ENCODE results near the gene CLEC20A. TPM values are rescaled to one million over a fixed set of nuclear protein-coding genes. Genes with fewer than 3 reads are reported as not detected.

The CLEC20A gene
- total and polyA plus RNA-seq, 2 donors (not counting 1 experiment from before 2014, with no cell fraction given): not detected

GRCh38 chr1:178438432-178438831 is 58.3 kb downstream of the CLEC20A start:
- Histone ChIP-seq H3K79me2 (ENCODE audit: control insufficient read depth, insufficient read depth, low read length) (no peaks in the 10 kb centered on the region), H3K4me3 (replicated peaks in 1 of 4; ENCODE audit: control extremely low read depth in 1 of 4, insufficient read depth in 1 of 4, low read depth in 3 of 4, low read length in 4 of 4) (no peak overlapping the region), H3K9me3 (ENCODE audit: control insufficient read depth, insufficient read depth, low read depth, low read length) (no peaks in the 10 kb centered on the region), H3K27ac (ENCODE audit: insufficient read depth, low read length) (no peak overlapping the region), H3K4me2 (ENCODE audit: extremely low read depth, insufficient read depth, low read length) (no peak overlapping the region), H3K27me3 (ENCODE audit: control insufficient read depth, insufficient read depth, low read length) (no peaks in the 10 kb centered on the region), H2AFZ (ENCODE audit: low read length) (no peak overlapping the region), H3K4me1 (ENCODE audit: control insufficient read depth, extremely low read depth, insufficient read depth, low read length) (no peaks in the 10 kb centered on the region), H3K36me3 (ENCODE audit: control insufficient read depth, insufficient read depth, low read length) (no peaks in the 10 kb centered on the region), H3K9ac (ENCODE audit: insufficient read depth, low read length) (no peak overlapping the region), H4K20me1 (ENCODE audit: control insufficient read depth, extremely low read depth, insufficient read depth, low read length) (no peaks in the 10 kb centered on the region)
- TF ChIP-seq CTCF (conservative IDR thresholded peaks at IDR 0.05 in 1 of 2, IDR thresholded peaks at IDR 0.05 in 1 of 2; ENCODE audit: low read depth in 1 of 2, low read length in 2 of 2): no peak
- no peak for TF ChIP-seq EZH2 (IDR thresholded peaks at IDR 0.05; ENCODE audit: low read length, missing control alignments)
- peak; percentile 2 to 11 for DNase-seq (ENCODE audit: low read depth in 2 of 2)

GRCh38 chr1:178436899-178437298 is 59.9 kb downstream of the CLEC20A start:
- H3K36me3 ChIP-seq (ENCODE audit: control insufficient read depth, insufficient read depth, low read length): no peaks in the 10 kb centered on the region
- no peaks in the 10 kb centered on the region for H4K20me1 ChIP-seq (ENCODE audit: control insufficient read depth, extremely low read depth, insufficient read depth, low read length)
- H3K4me1 ChIP-seq (ENCODE audit: control insufficient read depth, extremely low read depth, insufficient read depth, low read length): no peaks in the 10 kb centered on the region
- H3K79me2 ChIP-seq (ENCODE audit: control insufficient read depth, insufficient read depth, low read length): no peaks in the 10 kb centered on the region
- no peak overlapping the region for H3K9ac ChIP-seq (ENCODE audit: insufficient read depth, low read length)
- H3K27me3 ChIP-seq (ENCODE audit: control insufficient read depth, insufficient read depth, low read length): no peaks in the 10 kb centered on the region
- H3K4me3 ChIP-seq (replicated peaks in 1 of 4; ENCODE audit: control extremely low read depth in 1 of 4, insufficient read depth in 1 of 4, low read depth in 3 of 4, low read length in 4 of 4): no peak overlapping the region
- H2AFZ ChIP-seq (ENCODE audit: low read length): no peak overlapping the region
- DNase-seq (ENCODE audit: low read depth in 2 of 2): no peak
- no peak overlapping the region for H3K27ac ChIP-seq (ENCODE audit: insufficient read depth, low read length)
- H3K9me3 ChIP-seq (ENCODE audit: control insufficient read depth, insufficient read depth, low read depth, low read length): no peaks in the 10 kb centered on the region
- TF ChIP-seq EZH2 (IDR thresholded peaks at IDR 0.05; ENCODE audit: low read length, missing control alignments): no peak
- TF ChIP-seq CTCF (conservative IDR thresholded peaks at IDR 0.05 in 1 of 2, IDR thresholded peaks at IDR 0.05 in 1 of 2; ENCODE audit: low read depth in 1 of 2, low read length in 2 of 2): no peak
- no peak overlapping the region for H3K4me2 ChIP-seq (ENCODE audit: extremely low read depth, insufficient read depth, low read length)

GRCh38 chr1:178434899-178435435 is 61.8 kb downstream of the CLEC20A start:
- no peaks in the 10 kb centered on the region for H3K27me3 ChIP-seq (ENCODE audit: control insufficient read depth, insufficient read depth, low read length)
- peak in 1 of 2 donors; percentile 11 for DNase-seq (ENCODE audit: low read depth in 2 of 2)
- no peak overlapping the region for H3K9ac ChIP-seq (ENCODE audit: insufficient read depth, low read length)
- H3K4me2 ChIP-seq (ENCODE audit: extremely low read depth, insufficient read depth, low read length): no peak overlapping the region
- no peaks in the 10 kb centered on the region for H3K36me3 ChIP-seq (ENCODE audit: control insufficient read depth, insufficient read depth, low read length)
- no peaks in the 10 kb centered on the region for H4K20me1 ChIP-seq (ENCODE audit: control insufficient read depth, extremely low read depth, insufficient read depth, low read length)
- no peaks in the 10 kb centered on the region for H3K4me1 ChIP-seq (ENCODE audit: control insufficient read depth, extremely low read depth, insufficient read depth, low read length)
- no peaks in the 10 kb centered on the region for H3K79me2 ChIP-seq (ENCODE audit: control insufficient read depth, insufficient read depth, low read length)
- H3K9me3 ChIP-seq (ENCODE audit: control insufficient read depth, insufficient read depth, low read depth, low read length): no peaks in the 10 kb centered on the region
- no peak overlapping the region for H2AFZ ChIP-seq (ENCODE audit: low read length)
- H3K4me3 ChIP-seq (replicated peaks in 1 of 4; ENCODE audit: control extremely low read depth in 1 of 4, insufficient read depth in 1 of 4, low read depth in 3 of 4, low read length in 4 of 4): no peak overlapping the region
- no peak for TF ChIP-seq CTCF (conservative IDR thresholded peaks at IDR 0.05 in 1 of 2, IDR thresholded peaks at IDR 0.05 in 1 of 2; ENCODE audit: low read depth in 1 of 2, low read length in 2 of 2)
- no peak for TF ChIP-seq EZH2 (IDR thresholded peaks at IDR 0.05; ENCODE audit: low read length, missing control alignments)
- no peak overlapping the region for H3K27ac ChIP-seq (ENCODE audit: insufficient read depth, low read length)

All from fibroblast of lung (primary cell).